SK-N-SH (cell line): Measurements from ENCODE around the gene ANAPC5. TPM values are rescaled to one million over a fixed set of nuclear protein-coding genes. Genes with fewer than 3 reads are reported as not detected.

Experiments used
- CTCF ChIA-PET: fragments of 300-600, 350-600 bp; formaldehyde crosslinking; extraction: SDS; loops from one replicate; lab custom pipeline; 2021; lab: Yijun Ruan, JAX
- POLR2A ChIA-PET: fragments of 350-600 bp; sonication (Branson Sonifier 250); formaldehyde crosslinking; extraction: SDS; loops from one replicate; lab custom pipeline; 2020; ENCODE audit warnings: antibody characterized with exemption, inconsistent platforms; lab: Yijun Ruan, JAX
- DNase-seq: peaks from one replicate; pipeline ENCODE4 v3.0.0; 2012
- H2AFZ ChIP-seq: fragments of 200-600 bp; sonication (generic); 2 replicates; pipeline ENCODE4 v1.8.1; 2016; ENCODE audit warnings: antibody characterized with exemption, mild to moderate bottlenecking, low read depth
- H3F3A ChIP-seq: fragments of 200-600 bp; sonication (generic); replicated peaks from 2 replicates; pipeline ENCODE3; 2016; ENCODE audit warnings: antibody characterized with exemption, mild to moderate bottlenecking; ENCODE audit not compliant: insufficient read depth
- H3K27ac ChIP-seq, 2 experiments: fragments of 200-500 bp in 1 of 2; fragments of 200-600 bp in 1 of 2; sonication (Bioruptor generic) in 1 of 2; sonication (generic), shearing (Covaris generic) in 1 of 2; 2 replicates each; pipeline versions ENCODE4 v1.5.1 to v1.6.1; 2014 to 2016; ENCODE audit warnings: low read depth in 2 of 2, inconsistent platforms in 1 of 2, low read length in 1 of 2, mild to moderate bottlenecking in 1 of 2, mixed read lengths in 1 of 2
- H3K27me3 ChIP-seq: fragments of 200-600 bp; sonication (generic), shearing (Covaris generic); 2 replicates; pipeline ENCODE4 v1.6.1; 2016; ENCODE audit warnings: mixed run types; ENCODE audit not compliant: insufficient read depth
- H3K36me3 ChIP-seq, 2 experiments: fragments of 200-500 bp in 1 of 2; fragments of 200-600 bp in 1 of 2; sonication (Bioruptor generic) in 1 of 2; sonication (generic) in 1 of 2; replicated peaks in 1 of 2; 2 replicates each; pipeline versions ENCODE3 to v1.5.1; 2014 to 2016; ENCODE audit warnings: low read length in 1 of 2, mild to moderate bottlenecking in 1 of 2; ENCODE audit not compliant: insufficient read depth in 2 of 2, control insufficient read depth in 1 of 2
- H3K4me1 ChIP-seq, 2 experiments: fragments of 200-500 bp in 1 of 2; fragments of 200-600 bp in 1 of 2; sonication (Bioruptor generic) in 1 of 2; sonication (generic), shearing (Covaris generic) in 1 of 2; 2 replicates each; pipeline versions ENCODE4 v1.5.1 to v1.6.1; 2014 to 2016; ENCODE audit warnings: low read depth in 1 of 2, low read length in 1 of 2, mixed run types in 1 of 2; ENCODE audit not compliant: insufficient read depth in 2 of 2, control insufficient read depth in 1 of 2
- H3K4me2 ChIP-seq: fragments of 200-600 bp; sonication (generic), shearing (Covaris generic); 2 replicates; pipeline ENCODE4 v1.6.1; 2017; ENCODE audit warnings: mixed run types
- H3K4me3 ChIP-seq, 2 experiments: fragments of 200-500 bp in 1 of 2; fragments of 200-600 bp in 1 of 2; sonication (Bioruptor generic) in 1 of 2; sonication (generic), shearing (Covaris generic) in 1 of 2; 2 replicates each; pipeline versions ENCODE4 v1.5.1 to v1.8.1; 2014 to 2016; ENCODE audit warnings: low read depth in 2 of 2, inconsistent platforms in 1 of 2, low read length in 1 of 2, mild to moderate bottlenecking in 1 of 2, mixed read lengths in 1 of 2, moderate library complexity in 1 of 2
- H3K79me2 ChIP-seq: fragments of 200-600 bp; sonication (generic); 2 replicates; pipeline ENCODE4 v1.8.1; 2017; ENCODE audit warnings: mild to moderate bottlenecking; ENCODE audit not compliant: insufficient read depth
- H3K9ac ChIP-seq: fragments of 200-600 bp; sonication (generic); 2 replicates; pipeline ENCODE4 v1.6.1; 2017; ENCODE audit warnings: mixed run types
- H3K9me2 ChIP-seq: fragments of 200-600 bp; sonication (generic); 2 replicates; pipeline ENCODE4 v1.6.1; 2017; ENCODE audit warnings: mixed run types
- H3K9me3 ChIP-seq: fragments of 200-600 bp; sonication (generic); 2 replicates; pipeline ENCODE4 v1.6.1; 2017; ENCODE audit warnings: mixed run types, mild to moderate bottlenecking, moderate library complexity
- H4K20me1 ChIP-seq: fragments of 200-600 bp; sonication (generic); 2 replicates; pipeline ENCODE4 v1.6.1; 2017; ENCODE audit warnings: mild to moderate bottlenecking, mixed run types; ENCODE audit not compliant: insufficient read depth
- CHD2 ChIP-seq: fragments of 150-350 bp; IDR thresholded peaks from 2 replicates; pipeline ENCODE4 v1.6.1; 2018; ENCODE audit warnings: low read length; ENCODE audit not compliant: partially characterized antibody
- ELF1 ChIP-seq: IDR thresholded peaks from 2 replicates; pipeline ENCODE4 v1.4.0; 2012
- EP300 ChIP-seq, 2 experiments: IDR thresholded peaks; 2 replicates each; pipeline versions ENCODE4 v1.4.0 to v1.6.1; 2012; ENCODE audit warnings: borderline replicate concordance in 1 of 2, low read depth in 1 of 2, low read length in 1 of 2
- EZH2phosphoT487 ChIP-seq: fragments of 200-600 bp; sonication (generic); IDR thresholded peaks from 2 replicates; pipeline ENCODE4 v1.6.1; 2017; ENCODE audit warnings: low read depth, mixed run types, mild to moderate bottlenecking, antibody characterized with exemption, moderate library complexity, borderline replicate concordance
- FOSL2 ChIP-seq: IDR thresholded peaks from 2 replicates; pipeline ENCODE4 v1.4.0; 2012; ENCODE audit warnings: low read depth, mild to moderate bottlenecking, moderate library complexity, borderline replicate concordance
- FOXJ3 ChIP-seq: sonication (generic); formaldehyde crosslinking; IDR thresholded peaks from 2 replicates; pipeline ENCODE4 v1.5.1; 2020; ENCODE audit warnings: mild to moderate bottlenecking, missing genetic modification reagents
- FOXM1 ChIP-seq: IDR thresholded peaks from 2 replicates; pipeline ENCODE4 v1.4.0; 2012; ENCODE audit warnings: low read depth, mild to moderate bottlenecking
- GATA2 ChIP-seq: sonication (generic); formaldehyde crosslinking; IDR thresholded peaks from 2 replicates; pipeline ENCODE4 v1.5.0; 2020; ENCODE audit warnings: mild to moderate bottlenecking, missing genetic modification reagents
- JUND ChIP-seq: IDR thresholded peaks from 2 replicates; pipeline ENCODE4 v1.4.0; 2012
- MEF2A ChIP-seq: IDR thresholded peaks from 2 replicates; pipeline ENCODE4 v1.4.0; 2012; ENCODE audit warnings: low read depth, borderline replicate concordance
- NRF1 ChIP-seq: IDR thresholded peaks from 2 replicates; pipeline ENCODE4 v1.6.1; 2012; ENCODE audit warnings: low read depth, mild to moderate bottlenecking, low read length
- POLR2AphosphoS5 ChIP-seq: IDR thresholded peaks from 2 replicates; pipeline ENCODE4 v1.6.1; 2012; ENCODE audit warnings: low read depth, low read length
- RAD21 ChIP-seq: IDR thresholded peaks from 2 replicates; pipeline ENCODE4 v1.6.1; 2012; ENCODE audit warnings: mild to moderate bottlenecking, low read length
- REST ChIP-seq: IDR thresholded peaks from 2 replicates; pipeline ENCODE4 v1.6.1; 2012; ENCODE audit warnings: mild to moderate bottlenecking, low read depth, low read length, moderate library complexity
- SMC3 ChIP-seq: IDR thresholded peaks from 2 replicates; pipeline ENCODE4 v1.6.1; 2012; ENCODE audit warnings: low read depth, low read length, improper control_type of control experiment
- TCF12 ChIP-seq: IDR thresholded peaks from 2 replicates; pipeline ENCODE4 v1.4.0; 2012
- TEAD4 ChIP-seq: IDR thresholded peaks from 2 replicates; pipeline ENCODE4 v1.4.0; 2012; ENCODE audit warnings: mild to moderate bottlenecking, borderline replicate concordance; ENCODE audit not compliant: insufficient read depth
- WGBS: methylation state at CpG from one replicate; pipeline ENCODE4 v1.1.6; 2017; ENCODE audit warnings: low lambda C conversion rate; 5-methylcytosine and 5-hydroxymethylcytosine counted together
- polyA plus RNA-seq, 3 experiments: library from polyadenylated mRNA; depleted of rRNA; stranded (reverse); fragments of >200 nt; gene quantifications; 2 replicates each; pipeline ENCODE4 v1.2.3, GENCODE V29; 2012
- TF ChIP-seq, protein P1 (sequence below): IDR thresholded peaks from 2 replicates; pipeline ENCODE4 v1.4.0; 2012; ENCODE audit warnings: low read depth, borderline replicate concordance
- TF ChIP-seq, protein P2 (sequence below): fragments of 150-350 bp; IDR thresholded peaks from 2 replicates; pipeline ENCODE4 v1.6.1; 2016; ENCODE audit warnings: mild to moderate bottlenecking, low read depth, low read length
- TF ChIP-seq, protein P3 (sequence below): IDR thresholded peaks from 2 replicates; pipeline ENCODE4; 2012

Gene ANAPC5
- polyA plus RNA-seq, 1 of the 3 experiments (the other 2 are of a cell fraction), result 110 TPM

- TF ChIP-seq EP300 (IDR thresholded peaks at IDR 0.05; ENCODE audit: borderline replicate concordance in 1 of 2, low read depth in 1 of 2, low read length in 1 of 2) (no peak), ELF1 (no peak), REST (no peak), TCF12 (no peak), FOSL2 (no peak), TEAD4 (no peak), EZH2phosphoT487 (no peak), CHD2 (no peak), GATA2 (CRISPR knock-in tag) (no peak), FOXJ3 (CRISPR knock-in tag) (no peak), MEF2A (no peak), POLR2AphosphoS5 (no peak), SMC3 (no peak), NRF1 (no peak), JUND (no peak), FOXM1 (no peak), RAD21 (no peak)
- TF ChIP-seq, protein P1, sequence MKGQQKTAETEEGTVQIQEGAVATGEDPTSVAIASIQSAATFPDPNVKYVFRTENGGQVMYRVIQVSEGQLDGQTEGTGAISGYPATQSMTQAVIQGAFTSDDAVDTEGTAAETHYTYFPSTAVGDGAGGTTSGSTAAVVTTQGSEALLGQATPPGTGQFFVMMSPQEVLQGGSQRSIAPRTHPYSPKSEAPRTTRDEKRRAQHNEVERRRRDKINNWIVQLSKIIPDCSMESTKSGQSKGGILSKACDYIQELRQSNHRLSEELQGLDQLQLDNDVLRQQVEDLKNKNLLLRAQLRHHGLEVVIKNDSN, result no peak
- TF ChIP-seq, protein P2, sequence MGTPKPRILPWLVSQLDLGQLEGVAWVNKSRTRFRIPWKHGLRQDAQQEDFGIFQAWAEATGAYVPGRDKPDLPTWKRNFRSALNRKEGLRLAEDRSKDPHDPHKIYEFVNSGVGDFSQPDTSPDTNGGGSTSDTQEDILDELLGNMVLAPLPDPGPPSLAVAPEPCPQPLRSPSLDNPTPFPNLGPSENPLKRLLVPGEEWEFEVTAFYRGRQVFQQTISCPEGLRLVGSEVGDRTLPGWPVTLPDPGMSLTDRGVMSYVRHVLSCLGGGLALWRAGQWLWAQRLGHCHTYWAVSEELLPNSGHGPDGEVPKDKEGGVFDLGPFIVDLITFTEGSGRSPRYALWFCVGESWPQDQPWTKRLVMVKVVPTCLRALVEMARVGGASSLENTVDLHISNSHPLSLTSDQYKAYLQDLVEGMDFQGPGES, result no peak
- TF ChIP-seq, protein P3, sequence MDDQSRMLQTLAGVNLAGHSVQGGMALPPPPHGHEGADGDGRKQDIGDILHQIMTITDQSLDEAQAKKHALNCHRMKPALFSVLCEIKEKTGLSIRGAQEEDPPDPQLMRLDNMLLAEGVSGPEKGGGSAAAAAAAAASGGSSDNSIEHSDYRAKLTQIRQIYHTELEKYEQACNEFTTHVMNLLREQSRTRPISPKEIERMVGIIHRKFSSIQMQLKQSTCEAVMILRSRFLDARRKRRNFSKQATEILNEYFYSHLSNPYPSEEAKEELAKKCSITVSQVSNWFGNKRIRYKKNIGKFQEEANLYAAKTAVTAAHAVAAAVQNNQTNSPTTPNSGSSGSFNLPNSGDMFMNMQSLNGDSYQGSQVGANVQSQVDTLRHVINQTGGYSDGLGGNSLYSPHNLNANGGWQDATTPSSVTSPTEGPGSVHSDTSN, result no peak
- TF ChIP-seq, all 33 proteins: peak for 0
- no peak overlapping the region for H3K9ac ChIP-seq
- H3K36me3 ChIP-seq, result peaks cover 0 to 11% of the 10 kb centered on the region in 2 experiments
- no peak overlapping the region for H3K27ac ChIP-seq
- no peaks in the 10 kb centered on the region for H3K27me3 ChIP-seq
- POLR2A ChIA-PET, result no interaction called here
- H3K4me3 ChIP-seq, result no peak overlapping the region
- no peak for DNase-seq
- peaks cover 0 to 4% of the 10 kb centered on the region in 2 experiments; a peak in 1 of 4 replicates for H3K4me1 ChIP-seq
- 96% methylated on average over 5 of the region's 5 CpGs for WGBS
- H4K20me1 ChIP-seq, result peaks cover 8% of the 10 kb centered on the region; the same call in 1 of the 2 replicates
- no peaks in the 10 kb centered on the region for H3F3A ChIP-seq
- no peaks in the 10 kb centered on the region for H3K9me2 ChIP-seq
- no peak overlapping the region for H3K4me2 ChIP-seq
- H3K79me2 ChIP-seq, result peaks cover 30% of the 10 kb centered on the region
- CTCF ChIA-PET, result no interaction called here
- H3K9me3 ChIP-seq, result no peaks in the 10 kb centered on the region
- no peak overlapping the region for H2AFZ ChIP-seq
Observed at GRCh38 chr12:121290410-121290809, 61.8 kb downstream of the ANAPC5 start.
